GM23338 (cell line): ENCODE results near the gene STRN. TPM values are rescaled to one million over a fixed set of nuclear protein-coding genes. Genes with fewer than 3 reads are reported as not detected.

Experiments
- ATAC-seq: fragments of 200-7000 bp; cut with Tn5 transposase; 3 replicates; pipeline ENCODE4 v1.9.1; 2020
- DNase-seq: peaks from one replicate; pipeline ENCODE4 v3.0.0-alpha.2; 2015; ENCODE audit warnings: low spot score
- H2AFZ ChIP-seq: fragments of 200-600 bp; sonication (generic); 2 replicates; pipeline ENCODE4 v1.8.0; 2016; ENCODE audit warnings: antibody characterized with exemption, mild to moderate bottlenecking, moderate library complexity
- H3F3A ChIP-seq: fragments of 200-600 bp; sonication (generic); replicated peaks from 2 replicates; pipeline ENCODE4 v1.8.0; 2017; ENCODE audit warnings: antibody characterized with exemption, mixed run types, low read depth
- H3K27ac ChIP-seq: fragments of 200-600 bp; sonication (generic); 2 replicates; pipeline ENCODE4 v1.6.1; 2016; ENCODE audit warnings: low read depth
- H3K27me3 ChIP-seq: fragments of 200-600 bp; sonication (generic); 2 replicates; pipeline ENCODE4 v1.8.0; 2016; ENCODE audit warnings: mild to moderate bottlenecking, mixed run types, moderate library complexity; ENCODE audit not compliant: insufficient read depth
- H3K36me3 ChIP-seq: fragments of 200-600 bp; sonication (generic); 2 replicates; pipeline ENCODE4 v1.8.0; 2016; ENCODE audit warnings: mild to moderate bottlenecking; ENCODE audit not compliant: insufficient read depth
- H3K4me1 ChIP-seq: fragments of 200-600 bp; sonication (generic); 2 replicates; pipeline ENCODE4 v1.8.0; 2016; ENCODE audit warnings: mild to moderate bottlenecking, moderate library complexity; ENCODE audit not compliant: insufficient read depth
- H3K4me2 ChIP-seq: fragments of 200-600 bp; sonication (generic); 2 replicates; pipeline ENCODE4 v1.7.1; 2017; ENCODE audit warnings: mixed run types
- H3K4me3 ChIP-seq: fragments of 200-600 bp; sonication (generic); 2 replicates; pipeline ENCODE4 v1.6.1; 2016; ENCODE audit warnings: mixed run types
- H3K79me2 ChIP-seq: fragments of 200-600 bp; sonication (generic); replicated peaks from 2 replicates; pipeline ENCODE4 v1.8.0; 2017; ENCODE audit warnings: mild to moderate bottlenecking; ENCODE audit not compliant: insufficient read depth
- H3K9me2 ChIP-seq: fragments of 200-600 bp; sonication (generic); 2 replicates; pipeline ENCODE4 v1.8.0; 2017; ENCODE audit not compliant: insufficient read depth
- H4K20me1 ChIP-seq: fragments of 200-600 bp; sonication (generic); replicated peaks from 2 replicates; pipeline ENCODE4 v1.8.0; 2017; ENCODE audit warnings: mild to moderate bottlenecking; ENCODE audit not compliant: insufficient read depth
- H3K27ac Mint-ChIP-seq: 2 replicates; pipeline ENCODE4 v1.8.0; 2020; ENCODE audit warnings: inconsistent platforms, mild to moderate bottlenecking, moderate library complexity, mixed read lengths
- H3K27me3 Mint-ChIP-seq: 3 replicates; pipeline ENCODE4 v1.8.0; 2022; ENCODE audit warnings: low read depth, mild to moderate bottlenecking, moderate library complexity, mixed read lengths, inconsistent platforms; ENCODE audit not compliant: insufficient read depth, poor library complexity
- H3K36me3 Mint-ChIP-seq: 3 replicates; pipeline ENCODE4 v1.8.0; 2021; ENCODE audit warnings: low read depth, mild to moderate bottlenecking, inconsistent platforms, moderate library complexity, mixed read lengths
- H3K4me1 Mint-ChIP-seq: 3 replicates; pipeline ENCODE4 v1.8.0; 2020; ENCODE audit warnings: mild to moderate bottlenecking, inconsistent platforms, mixed read lengths
- H3K4me3 Mint-ChIP-seq: 3 replicates; pipeline ENCODE4 v1.8.0; 2021; ENCODE audit warnings: moderate library complexity, mild to moderate bottlenecking, inconsistent platforms, mixed read lengths
- H3K9me3 Mint-ChIP-seq: 3 replicates; pipeline ENCODE4 v1.8.0; 2020; ENCODE audit warnings: moderate library complexity, mild to moderate bottlenecking, inconsistent platforms, mixed read lengths
- CREB1 ChIP-seq: fragments of 250-450 bp; sonication (Bioruptor Pico); IDR thresholded peaks from 2 replicates; pipeline ENCODE4 v1.5.0; 2020; ENCODE audit warnings: low read depth, mild to moderate bottlenecking, moderate library complexity
- CTCF ChIP-seq, 2 experiments: fragments of 200-600 bp in 1 of 2; sonication (generic) in 1 of 2; conservative IDR thresholded peaks; 2 replicates each; pipeline versions ENCODE4 v1.5.1 to v1.6.1; 2016 to 2017; ENCODE audit warnings: antibody characterized with exemption in 2 of 2, low read depth in 2 of 2, mild to moderate bottlenecking in 2 of 2, moderate library complexity in 1 of 2
- ETS1 ChIP-seq: IDR thresholded peaks from 2 replicates; pipeline ENCODE4 v1.6.1; 2016; ENCODE audit warnings: antibody characterized with exemption
- EZH2 ChIP-seq: fragments of 200-600 bp; sonication (generic); IDR thresholded peaks from one replicate; pipeline ENCODE4 v1.8.0; 2017; ENCODE audit warnings: antibody characterized with exemption, mild to moderate bottlenecking, low read depth; ENCODE audit not compliant: unreplicated experiment
- EZH2phosphoT487 ChIP-seq: fragments of 200-600 bp; sonication (generic); IDR thresholded peaks from one replicate; pipeline ENCODE4 v1.8.1; 2018; ENCODE audit warnings: antibody characterized with exemption; ENCODE audit not compliant: unreplicated experiment
- JUNB ChIP-seq: IDR thresholded peaks from one replicate; pipeline ENCODE4 v1.6.1; 2016; ENCODE audit warnings: antibody characterized with exemption; ENCODE audit not compliant: unreplicated experiment
- NANOG ChIP-seq: IDR thresholded peaks from 2 replicates; pipeline ENCODE4 v1.6.1; 2016; ENCODE audit warnings: antibody characterized with exemption, borderline replicate concordance
- POLR2AphosphoS5 ChIP-seq: IDR thresholded peaks from 2 replicates; pipeline ENCODE4 v1.6.1; 2016; ENCODE audit warnings: antibody characterized with exemption, low read depth
- STAT1 ChIP-seq: IDR thresholded peaks from one replicate; pipeline ENCODE4 v1.6.1; 2016; ENCODE audit warnings: antibody characterized with exemption; ENCODE audit not compliant: unreplicated experiment
- ZNF114 ChIP-seq: fragments of 250-450 bp; sonication (Bioruptor Pico); IDR thresholded peaks from 2 replicates; pipeline ENCODE4 v1.5.0; 2020; ENCODE audit warnings: mild to moderate bottlenecking, moderate library complexity
- ZNF462 ChIP-seq: fragments of 250-450 bp; sonication (Bioruptor Pico); IDR thresholded peaks from 2 replicates; pipeline ENCODE4 v1.5.0; 2020; ENCODE audit warnings: mild to moderate bottlenecking, moderate library complexity
- polyA plus RNA-seq: library from polyadenylated mRNA; unstranded; fragments of >200 nt; fragmentation: Nextera tagmentation; extraction: Ambion mirVana; gene quantifications from 2 replicates; pipeline ENCODE4 v1.2.1, GENCODE V29; 2016
- total RNA-seq: library from RNA; depleted of rRNA; stranded (reverse); fragments of >200 nt; shearing (Covaris generic); gene quantifications from 2 replicates; pipeline ENCODE4 v1.2.3, GENCODE V29; 2014

Gene STRN
- total and polyA plus RNA-seq, 2 experiments from 2014 or later: 16.1 to 34.5 TPM

GRCh38 chr2:36878429-36878828 is 87.9 kb downstream of the STRN start:
- no peak overlapping the region for H2AFZ ChIP-seq
- no peak for TF ChIP-seq ZNF114 (CRISPR knock-in tag)
- no peak for TF ChIP-seq ETS1
- TF ChIP-seq STAT1: no peak
- no peak for TF ChIP-seq JUNB
- TF ChIP-seq CREB1 (CRISPR knock-in tag): no peak
- TF ChIP-seq EZH2phosphoT487: no peak
- no peak for TF ChIP-seq POLR2AphosphoS5
- TF ChIP-seq CTCF (conservative IDR thresholded peaks at IDR 0.05; ENCODE audit: low read depth in 2 of 2): no peak
- TF ChIP-seq ZNF462 (CRISPR knock-in tag): no peak
- TF ChIP-seq EZH2: no peak
- no peak for TF ChIP-seq NANOG
- H3K9me2 ChIP-seq: no peaks in the 10 kb centered on the region
- H3K4me2 ChIP-seq: no peak overlapping the region
- H3K36me3 ChIP-seq: peaks cover 13% of the 10 kb centered on the region
- H3K4me3 ChIP-seq: no peak overlapping the region
- no peak overlapping the region for H3K27ac Mint-ChIP-seq
- H3K36me3 Mint-ChIP-seq: peaks cover 41% of the 10 kb centered on the region
- no peaks in the 10 kb centered on the region for H3K4me1 ChIP-seq
- DNase-seq: no peak
- ATAC-seq: no peak
- H3K4me3 Mint-ChIP-seq: no peak overlapping the region
- no peaks in the 10 kb centered on the region for H3K4me1 Mint-ChIP-seq
- no peaks in the 10 kb centered on the region for H4K20me1 ChIP-seq
- peaks cover 4% of the 10 kb centered on the region; the same call in 2 of the 3 replicates for H3K9me3 Mint-ChIP-seq
- H3F3A ChIP-seq: no peaks in the 10 kb centered on the region
- H3K27me3 ChIP-seq: no peaks in the 10 kb centered on the region
- H3K27ac ChIP-seq: no peak overlapping the region
- no peaks in the 10 kb centered on the region for H3K79me2 ChIP-seq
- H3K27me3 Mint-ChIP-seq: peaks cover 2% of the 10 kb centered on the region
